GM10248 (cell line): ENCODE data around the gene PPDPF.

Source experiments
- CTCF ChIA-PET: fragments of 300-600 bp; sonication (Branson Sonifier 250); formaldehyde crosslinking; extraction: SDS; loops from one replicate; lab custom pipeline; 2021; ENCODE audit warnings: antibody characterized with exemption; lab: Yijun Ruan, JAX
- POLR2A ChIA-PET: fragments of 350-650 bp; sonication (Branson Sonifier 250); formaldehyde crosslinking; extraction: SDS; loops from one replicate; lab custom pipeline; 2020; ENCODE audit warnings: antibody characterized with exemption; lab: Yijun Ruan, JAX
- DNase-seq: peaks from one replicate; pipeline ENCODE4 v3.0.0; 2012; ENCODE audit errors: extremely low spot score
- TF ChIP-seq, protein P1 (sequence below): IDR thresholded peaks from 2 replicates; pipeline ENCODE4 v1.5.1; 2012; ENCODE audit warnings: mild to moderate bottlenecking, low read depth; ENCODE audit errors: extremely low read depth, missing control alignments, control extremely low read depth

PPDPF gene

DNA sequence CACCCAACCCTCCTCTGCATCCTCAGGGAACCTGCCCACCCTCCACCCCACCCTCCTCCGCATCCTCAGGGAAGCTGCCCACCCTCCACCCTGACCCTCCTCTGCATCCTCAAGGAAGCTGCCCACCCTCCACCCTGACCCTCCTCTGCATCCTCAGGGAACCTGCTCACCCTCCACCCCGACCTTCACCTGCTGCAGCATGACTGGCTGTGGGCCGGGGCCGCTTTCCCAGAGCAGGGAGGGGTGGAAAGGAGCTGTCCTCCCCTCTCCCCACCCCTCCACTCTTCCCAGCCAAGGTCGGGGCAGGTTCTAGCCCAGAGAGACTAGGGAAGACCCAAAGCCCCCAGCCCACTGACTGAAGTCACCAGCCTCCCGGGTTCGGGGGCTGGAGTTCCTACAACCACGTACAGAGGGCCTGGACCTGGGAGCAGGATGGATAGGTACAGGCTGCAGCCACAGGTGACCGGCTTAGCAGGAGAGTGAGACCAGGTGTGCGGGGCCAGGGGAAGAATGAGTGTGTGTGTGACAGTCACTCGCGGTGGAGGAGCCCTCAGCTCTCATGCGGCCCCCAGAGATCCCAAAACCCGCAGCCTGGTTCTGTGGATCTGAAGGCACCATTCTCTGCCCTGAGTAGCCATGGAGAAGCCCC, 33.3 kb upstream of the PPDPF start:
- no peak for DNase-seq
- TF ChIP-seq, protein P1, sequence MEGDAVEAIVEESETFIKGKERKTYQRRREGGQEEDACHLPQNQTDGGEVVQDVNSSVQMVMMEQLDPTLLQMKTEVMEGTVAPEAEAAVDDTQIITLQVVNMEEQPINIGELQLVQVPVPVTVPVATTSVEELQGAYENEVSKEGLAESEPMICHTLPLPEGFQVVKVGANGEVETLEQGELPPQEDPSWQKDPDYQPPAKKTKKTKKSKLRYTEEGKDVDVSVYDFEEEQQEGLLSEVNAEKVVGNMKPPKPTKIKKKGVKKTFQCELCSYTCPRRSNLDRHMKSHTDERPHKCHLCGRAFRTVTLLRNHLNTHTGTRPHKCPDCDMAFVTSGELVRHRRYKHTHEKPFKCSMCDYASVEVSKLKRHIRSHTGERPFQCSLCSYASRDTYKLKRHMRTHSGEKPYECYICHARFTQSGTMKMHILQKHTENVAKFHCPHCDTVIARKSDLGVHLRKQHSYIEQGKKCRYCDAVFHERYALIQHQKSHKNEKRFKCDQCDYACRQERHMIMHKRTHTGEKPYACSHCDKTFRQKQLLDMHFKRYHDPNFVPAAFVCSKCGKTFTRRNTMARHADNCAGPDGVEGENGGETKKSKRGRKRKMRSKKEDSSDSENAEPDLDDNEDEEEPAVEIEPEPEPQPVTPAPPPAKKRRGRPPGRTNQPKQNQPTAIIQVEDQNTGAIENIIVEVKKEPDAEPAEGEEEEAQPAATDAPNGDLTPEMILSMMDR, result no peak
- ChIA-PET CTCF (no interaction called here), POLR2A (no interaction called here)

DNA sequence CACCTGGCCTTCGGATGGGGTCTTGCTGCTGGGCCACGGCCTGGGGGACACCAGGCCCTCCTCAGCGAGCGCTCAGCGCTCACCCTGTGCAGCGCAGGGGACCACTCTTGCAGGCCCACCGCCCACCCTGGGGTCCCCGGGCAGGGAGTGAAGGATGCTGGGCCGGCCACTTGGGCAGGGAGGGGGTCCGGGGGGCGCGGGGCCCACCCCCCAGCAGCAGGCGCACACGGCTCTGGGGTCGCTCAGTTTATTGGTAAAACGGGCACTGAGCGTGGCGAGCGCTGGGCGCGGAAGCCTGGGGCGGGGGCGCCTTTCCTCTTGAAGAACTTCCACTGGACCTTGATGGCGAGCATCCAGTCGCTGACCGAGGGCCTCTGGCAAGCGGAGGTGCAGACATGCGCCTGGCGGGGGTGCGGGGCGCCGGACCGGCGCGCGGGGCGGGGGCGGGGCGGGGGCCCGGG, 32.8 kb upstream of the PPDPF start:
- CTCF ChIA-PET, result no interaction called here
- POLR2A ChIA-PET, result no interaction called here
- no peak for DNase-seq
- TF ChIP-seq, protein P1, result no peak

DNA sequence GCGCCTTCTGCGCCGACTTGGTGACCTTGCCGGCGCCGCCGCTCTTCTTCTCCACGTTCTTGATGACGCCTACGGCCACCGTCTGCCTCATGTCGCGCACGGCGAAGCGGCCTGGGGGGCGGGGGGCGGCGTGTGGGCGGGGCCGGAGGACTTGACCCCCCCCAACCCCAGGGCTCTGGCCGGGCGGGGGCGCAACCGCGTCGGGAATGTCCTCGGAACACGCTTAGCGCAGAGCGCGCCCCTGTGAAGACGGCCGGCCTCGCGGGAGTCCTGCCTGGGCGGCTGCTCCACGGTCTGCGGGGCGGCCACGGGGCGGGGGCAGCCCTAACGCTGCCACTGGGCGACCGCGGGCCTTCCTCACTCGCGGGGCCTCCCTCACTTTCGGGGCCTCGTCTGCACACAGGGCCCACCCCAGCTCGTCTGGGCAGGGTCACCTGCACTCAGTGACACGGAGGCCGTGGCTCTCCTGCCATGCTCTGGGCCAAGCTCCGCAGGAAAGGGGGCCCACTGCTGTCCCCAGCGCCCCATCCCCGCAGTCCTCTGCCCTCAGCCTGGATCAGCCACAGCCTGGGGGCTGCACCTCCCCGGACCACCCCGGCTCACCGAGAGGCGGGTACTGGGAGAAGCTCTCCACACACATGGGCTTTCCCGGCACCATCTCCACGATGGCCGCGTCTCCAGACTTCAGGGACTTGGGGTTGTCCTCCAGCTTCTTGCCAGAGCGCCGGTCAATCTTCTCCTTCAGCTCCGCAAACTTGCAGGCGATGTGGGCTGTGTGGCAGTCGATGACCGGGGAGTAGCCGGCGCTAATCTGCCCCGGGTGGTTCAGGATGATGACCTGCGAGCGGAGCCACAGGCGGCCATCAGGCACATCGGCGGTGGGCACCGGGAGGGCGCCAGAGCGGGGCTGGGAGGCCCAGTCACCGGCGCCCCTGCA, 32.0 kb upstream of the PPDPF start:
- POLR2A ChIA-PET, result no interaction called here
- no peak for DNase-seq
- TF ChIP-seq, protein P1, result no peak
- CTCF ChIA-PET, result no interaction called here

DNA sequence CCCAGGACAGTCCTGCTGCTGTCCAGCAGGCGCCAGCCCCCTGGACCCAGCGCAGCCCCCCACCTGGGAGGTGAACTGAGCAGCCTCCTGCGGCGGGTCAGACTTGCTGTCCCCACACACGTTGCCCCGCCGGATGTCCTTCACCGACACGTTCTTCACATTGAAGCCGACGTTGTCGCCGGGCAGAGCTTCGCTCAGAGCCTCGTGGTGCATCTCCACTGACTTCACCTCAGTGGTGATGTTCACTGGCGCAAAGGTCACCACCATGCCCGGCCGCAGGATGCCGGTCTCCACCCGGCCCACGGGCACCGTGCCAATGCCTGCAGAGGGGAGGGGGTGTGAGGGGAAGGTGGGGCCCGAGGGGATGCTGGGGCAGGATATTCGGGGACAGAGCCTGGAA, 30.1 kb upstream of the PPDPF start:
- DNase-seq, result no peak
- TF ChIP-seq, protein P1, result no peak
- ChIA-PET CTCF (no interaction called here), POLR2A (no interaction called here)

DNA sequence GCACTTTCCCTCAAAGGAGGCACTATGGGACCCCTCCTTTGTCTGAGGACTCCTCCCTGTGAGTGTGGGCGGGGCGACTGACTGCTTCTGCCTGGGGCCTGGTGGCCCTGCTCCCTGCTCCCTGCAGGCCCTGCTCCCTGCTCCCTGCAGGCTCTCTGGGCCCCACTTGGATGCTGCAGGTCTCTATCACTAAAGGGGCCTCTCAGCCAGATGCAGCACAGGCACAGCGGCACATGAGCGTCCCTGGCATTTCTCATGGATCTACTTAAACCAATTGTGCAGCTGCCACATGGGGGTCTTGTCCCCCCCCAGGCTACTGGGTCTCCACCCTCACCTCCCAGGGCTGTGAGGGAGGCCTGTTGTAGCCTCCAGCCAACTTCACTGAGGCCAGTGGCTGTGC, 29.5 kb upstream of the PPDPF start:
- CTCF ChIA-PET, result no interaction called here
- TF ChIP-seq, protein P1, result no peak

DNA sequence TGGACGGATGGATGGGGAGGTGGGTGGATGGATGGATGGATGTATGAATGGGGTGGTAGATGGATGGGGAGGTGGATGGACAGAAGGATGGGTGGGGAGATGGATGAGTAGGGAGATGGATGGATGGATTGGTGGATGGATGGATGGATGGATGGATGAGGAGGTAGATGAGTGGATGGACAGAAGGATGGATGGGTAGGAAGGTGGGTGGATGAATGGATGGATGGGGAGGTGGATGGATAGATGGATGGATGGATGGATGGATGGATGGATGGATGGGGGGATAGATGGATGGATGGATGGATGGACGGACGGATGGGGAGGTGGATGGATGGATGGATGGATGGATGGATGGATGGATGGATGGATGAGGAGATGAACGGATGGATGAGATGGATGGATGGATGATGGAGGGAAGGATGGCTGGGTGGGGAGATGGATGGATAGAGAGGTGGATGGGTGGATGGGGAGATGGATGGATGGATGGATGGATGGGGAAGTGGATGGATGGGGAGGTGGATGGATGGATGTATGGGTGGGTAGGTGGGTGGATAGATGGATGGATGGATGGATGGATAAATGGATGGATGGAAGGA, 28.8 kb upstream of the PPDPF start:
- TF ChIP-seq, protein P1, result no peak
- ChIA-PET POLR2A (no interaction called here), CTCF (no interaction called here)
- no peak for DNase-seq

More for the DNA sequence above, 29.5 kb upstream of the PPDPF start:
- DNase-seq, result no peak
- POLR2A ChIA-PET, result no interaction called here
